ENCODE results near the gene CCL4.
"Not testable (repeated sequence)": the region's sequence is repeated elsewhere in the genome, so short reads cannot be mapped to it uniquely, and the experiment has no call there.

Gene CCL4

GRCh38 chr17:36103401-36103975 is at the start of gene CCL4:
TSS of gene CCL4 (plus strand) at chr17:36103827. CDS start at chr17:36103906, 79 bp downstream.
- DNase-seq (ENCODE audit: low spot score) = not testable (repeated sequence)

- no peak for DNase-seq (ENCODE audit: low spot score)
Observed at GRCh38 chr17:36055171-36055570, 48.5 kb upstream of the CCL4 start.

- DNase-seq (ENCODE audit: low spot score) = no peak
Observed at GRCh38 chr17:36055921-36056520, 47.6 kb upstream of the CCL4 start.

GRCh38 chr17:36057911-36058310 is 45.7 kb upstream of the CCL4 start:
- no peak for DNase-seq (ENCODE audit: low spot score)

- no peak for DNase-seq (ENCODE audit: low spot score)
Observed at GRCh38 chr17:36059406-36059805, 44.2 kb upstream of the CCL4 start.

GRCh38 chr17:36060816-36061215 is 42.8 kb upstream of the CCL4 start:
- no peak for DNase-seq (ENCODE audit: low spot score)

- DNase-seq (ENCODE audit: low spot score) = no peak
Observed at GRCh38 chr17:36063786-36064541, 39.7 kb upstream of the CCL4 start, which contains the start of gene CCL18. TSS of gene CCL18 (plus strand) at chr17:36064272. CDS start at chr17:36064343, 71 bp downstream.

GRCh38 chr17:36066365-36066985 is 37.2 kb upstream of the CCL4 start:
- DNase-seq (ENCODE audit: low spot score) = no peak

GRCh38 chr17:36068524-36068923 is 35.1 kb upstream of the CCL4 start:
- DNase-seq (ENCODE audit: low spot score) = no peak

- no peak for DNase-seq (ENCODE audit: low spot score)
Observed at GRCh38 chr17:36069136-36069535, 34.5 kb upstream of the CCL4 start.

GRCh38 chr17:36070427-36070826 is 33.2 kb upstream of the CCL4 start:
- DNase-seq (ENCODE audit: low spot score) = no peak

GRCh38 chr17:36071751-36072150 is 31.9 kb upstream of the CCL4 start:
- no peak for DNase-seq (ENCODE audit: low spot score)

GRCh38 chr17:36072431-36073121 is 31.1 kb upstream of the CCL4 start:
- DNase-seq (ENCODE audit: low spot score) = peak; percentile 28

GRCh38 chr17:36074365-36074764 is 29.3 kb upstream of the CCL4 start:
- DNase-seq (ENCODE audit: low spot score) = no peak

- not testable (repeated sequence) for DNase-seq (ENCODE audit: low spot score)
Observed at GRCh38 chr17:36081681-36082471, 21.8 kb upstream of the CCL4 start.

- DNase-seq (ENCODE audit: low spot score) = not testable (repeated sequence)
Observed at GRCh38 chr17:36082482-36083120, 21.0 kb upstream of the CCL4 start.

GRCh38 chr17:36083691-36084090 is 19.9 kb upstream of the CCL4 start:
- DNase-seq (ENCODE audit: low spot score) = not testable (repeated sequence)

GRCh38 chr17:36085765-36086164 is 17.9 kb upstream of the CCL4 start:
- no peak for DNase-seq (ENCODE audit: low spot score)

- no peak for DNase-seq (ENCODE audit: low spot score)
Observed at GRCh38 chr17:36086791-36087190, 16.8 kb upstream of the CCL4 start.

GRCh38 chr17:36087471-36087870 is 16.2 kb upstream of the CCL4 start:
- DNase-seq (ENCODE audit: low spot score) = not testable (repeated sequence)

All from LoVo (cell line).